Endodermal cell (in vitro differentiated cells): ENCODE measurements around the gene ESR1. TPM values are rescaled to one million over a fixed set of nuclear protein-coding genes. Genes with fewer than 3 reads are reported as not detected.

ENCODE experiments used
- DNase-seq: peaks from one replicate; pipeline ENCODE4 v3.0.0-alpha.2; 2017
- H3K27ac ChIP-seq: 2 replicates; pipeline ENCODE4 v1.5.1; 2013; ENCODE audit warnings: mild to moderate bottlenecking, low read depth, low read length, moderate library complexity
- H3K27me3 ChIP-seq: 2 replicates; pipeline ENCODE4 v1.6.1; 2013; ENCODE audit warnings: mild to moderate bottlenecking, low read length, moderate library complexity; ENCODE audit not compliant: insufficient read depth, control insufficient read depth, poor library complexity, severe bottlenecking
- H3K36me3 ChIP-seq: 2 replicates; pipeline ENCODE4 v1.7.0; 2013; ENCODE audit warnings: mild to moderate bottlenecking, low read length, moderate library complexity; ENCODE audit not compliant: control insufficient read depth, insufficient read depth
- H3K4me1 ChIP-seq: one replicate; pipeline ENCODE4 v1.7.0; 2013; ENCODE audit warnings: low read length; ENCODE audit not compliant: control insufficient read depth, insufficient read depth
- H3K4me3 ChIP-seq: 2 replicates; pipeline ENCODE4 v1.5.1; 2013; ENCODE audit warnings: mild to moderate bottlenecking, low read length, moderate library complexity
- H3K9ac ChIP-seq: 2 replicates; pipeline ENCODE4 v1.6.1; 2013; ENCODE audit warnings: mild to moderate bottlenecking, low read length, moderate library complexity; ENCODE audit not compliant: poor library complexity, severe bottlenecking; ENCODE audit errors: extremely low read depth
- H3K9me3 ChIP-seq: 2 replicates; pipeline ENCODE4 v1.6.1; 2013; ENCODE audit warnings: mild to moderate bottlenecking, low read length, moderate library complexity; ENCODE audit not compliant: control insufficient read depth
- H3K27ac Mint-ChIP-seq: 2 replicates; pipeline ENCODE4 v1.8.0; 2020; ENCODE audit warnings: mixed read lengths
- H3K27me3 Mint-ChIP-seq: 2 replicates; pipeline ENCODE4 v1.8.0; 2021; ENCODE audit warnings: mild to moderate bottlenecking, mixed read lengths; ENCODE audit not compliant: insufficient read depth
- H3K36me3 Mint-ChIP-seq: 2 replicates; pipeline ENCODE4 v1.8.0; 2020; ENCODE audit warnings: low read depth, mixed read lengths
- H3K4me1 Mint-ChIP-seq: 2 replicates; pipeline ENCODE4 v1.8.0; 2020; ENCODE audit warnings: mixed read lengths
- H3K4me3 Mint-ChIP-seq: 2 replicates; pipeline ENCODE4 v1.8.0; 2020; ENCODE audit warnings: mild to moderate bottlenecking, moderate library complexity, mixed read lengths
- H3K9me3 Mint-ChIP-seq: 2 replicates; pipeline ENCODE4 v1.8.0; 2020; ENCODE audit warnings: mild to moderate bottlenecking, mixed read lengths
- WGBS, 2 experiments: methylation state at CpG; one replicate each; pipeline versions ENCODE4 v1.1.5 to v1.1.7; 2013; ENCODE audit warnings: missing lambda C conversion rate in 2 of 2, mixed read lengths in 1 of 2; ENCODE audit not compliant: insufficient coverage in 1 of 2, insufficient read length in 1 of 2; 5-methylcytosine and 5-hydroxymethylcytosine counted together
- total RNA-seq, 2 donors: library from RNA; stranded (reverse); fragmentation: NEBNext Ultra II Directional in 1 of 2; extraction: Animal tissue kit (Norgen Biotek cat#: 25700) in 1 of 2; gene quantifications; 2 replicates in 1 of 2; 3 replicates in 1 of 2; pipeline ENCODE4 v1.2.1, GENCODE V29; 2021
- TF ChIP-seq, protein P1 (sequence below): fragments of 200-600 bp; sonication (generic); conservative IDR thresholded peaks from 2 replicates; pipeline ENCODE4 v1.5.0; 2021; ENCODE audit warnings: antibody characterized with exemption, mild to moderate bottlenecking

The ESR1 gene
- total RNA-seq, 2 donors from 2014 or later: not detected

DNA sequence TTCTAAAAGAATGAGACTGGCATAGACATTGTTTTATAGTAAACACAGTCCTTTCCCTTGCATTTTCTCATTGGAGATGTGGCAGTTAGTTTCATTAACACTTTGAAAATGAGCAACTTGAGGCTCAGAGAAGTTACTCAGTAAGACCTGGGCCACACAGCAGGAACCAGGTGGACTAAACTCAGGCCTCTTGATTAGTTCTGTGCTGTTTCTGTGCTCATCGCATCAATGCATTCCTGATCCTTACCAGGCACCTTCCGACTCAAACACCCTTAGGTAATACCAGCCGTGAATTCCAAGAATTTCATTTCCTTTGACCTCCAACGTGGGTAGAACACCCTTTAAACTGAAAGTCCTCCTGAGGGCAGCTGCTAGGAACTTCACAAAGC lies 362.8 kb downstream of the ESR1 start:
- Mint-ChIP-seq H3K4me1 (no peaks in the 10 kb centered on the region), H3K27ac (no peak overlapping the region), H3K9me3 (no peaks in the 10 kb centered on the region), H3K27me3 (no peaks in the 10 kb centered on the region), H3K36me3 (peaks cover 4% of the 10 kb centered on the region), H3K4me3 (no peak overlapping the region)
- no peak overlapping the region for H3K9ac ChIP-seq
- peaks cover 4% of the 10 kb centered on the region for H3K36me3 ChIP-seq
- TF ChIP-seq, protein P1, sequence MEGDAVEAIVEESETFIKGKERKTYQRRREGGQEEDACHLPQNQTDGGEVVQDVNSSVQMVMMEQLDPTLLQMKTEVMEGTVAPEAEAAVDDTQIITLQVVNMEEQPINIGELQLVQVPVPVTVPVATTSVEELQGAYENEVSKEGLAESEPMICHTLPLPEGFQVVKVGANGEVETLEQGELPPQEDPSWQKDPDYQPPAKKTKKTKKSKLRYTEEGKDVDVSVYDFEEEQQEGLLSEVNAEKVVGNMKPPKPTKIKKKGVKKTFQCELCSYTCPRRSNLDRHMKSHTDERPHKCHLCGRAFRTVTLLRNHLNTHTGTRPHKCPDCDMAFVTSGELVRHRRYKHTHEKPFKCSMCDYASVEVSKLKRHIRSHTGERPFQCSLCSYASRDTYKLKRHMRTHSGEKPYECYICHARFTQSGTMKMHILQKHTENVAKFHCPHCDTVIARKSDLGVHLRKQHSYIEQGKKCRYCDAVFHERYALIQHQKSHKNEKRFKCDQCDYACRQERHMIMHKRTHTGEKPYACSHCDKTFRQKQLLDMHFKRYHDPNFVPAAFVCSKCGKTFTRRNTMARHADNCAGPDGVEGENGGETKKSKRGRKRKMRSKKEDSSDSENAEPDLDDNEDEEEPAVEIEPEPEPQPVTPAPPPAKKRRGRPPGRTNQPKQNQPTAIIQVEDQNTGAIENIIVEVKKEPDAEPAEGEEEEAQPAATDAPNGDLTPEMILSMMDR: no peak
- no peak overlapping the region for H3K4me3 ChIP-seq
- no peak overlapping the region for H3K27ac ChIP-seq
- H3K4me1 ChIP-seq: no peaks in the 10 kb centered on the region
- H3K27me3 ChIP-seq: no peaks in the 10 kb centered on the region
- peaks cover 7% of the 10 kb centered on the region for H3K9me3 ChIP-seq
- DNase-seq: no peak
- 90 to 91% methylated on average over 4 of the region's 4 CpGs for WGBS, 2 experiments

DNA sequence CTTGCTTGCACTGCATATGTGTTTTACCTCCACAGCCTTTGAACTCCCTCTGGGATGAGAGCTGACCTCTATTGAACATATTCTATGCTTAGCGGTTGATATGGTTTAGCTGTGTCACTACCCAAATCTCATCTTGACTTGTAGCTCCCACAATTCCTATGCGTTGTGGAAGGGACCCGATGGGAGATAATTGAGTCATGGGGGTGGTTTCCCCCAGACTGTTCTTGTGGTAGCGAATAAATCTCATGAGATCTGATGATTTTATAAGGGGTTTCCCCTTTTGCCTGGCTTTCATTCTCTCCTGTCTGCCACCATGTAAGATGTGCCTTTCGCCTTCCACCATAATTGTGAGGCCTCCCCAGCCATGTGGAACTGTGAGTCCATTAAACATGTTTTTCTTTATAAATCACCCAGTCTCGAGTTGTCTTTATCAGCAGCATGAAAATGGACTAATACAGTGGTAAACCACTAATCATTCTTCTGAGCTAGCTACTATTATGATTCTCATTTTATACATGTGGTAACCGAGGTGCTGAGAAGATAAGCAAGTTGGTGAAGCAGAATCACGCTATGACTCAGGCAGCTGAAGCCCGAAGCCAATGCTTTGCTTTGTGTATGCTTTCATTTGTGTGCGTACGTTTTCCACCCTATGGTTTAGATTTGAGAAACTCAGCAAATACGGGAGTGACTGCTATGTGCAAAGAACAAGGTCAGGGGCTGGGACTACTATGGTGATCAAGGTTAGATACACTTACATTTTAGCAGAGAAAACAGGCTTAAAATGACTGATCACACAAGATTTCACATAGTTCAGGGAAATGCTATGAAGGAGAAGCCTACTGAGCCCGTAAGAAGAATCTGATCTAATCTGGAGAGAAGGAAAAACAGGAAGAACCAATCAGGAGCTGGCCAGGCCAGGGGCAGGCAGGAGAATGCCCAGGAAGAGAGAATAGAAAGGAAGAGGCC lies 363.5 kb downstream of the ESR1 start:
- no peak overlapping the region for H3K9ac ChIP-seq
- no peak for DNase-seq
- no peak overlapping the region for H3K4me3 Mint-ChIP-seq
- WGBS, 2 experiments: 84 to 91% methylated on average over 11 to 13 of the region's 13 CpGs
- no peak overlapping the region for H3K4me3 ChIP-seq
- H3K36me3 ChIP-seq: peaks cover 4% of the 10 kb centered on the region
- H3K36me3 Mint-ChIP-seq: peaks cover 4% of the 10 kb centered on the region
- no peak overlapping the region for H3K27ac Mint-ChIP-seq
- H3K9me3 ChIP-seq: peaks cover 7% of the 10 kb centered on the region
- H3K27me3 Mint-ChIP-seq: no peaks in the 10 kb centered on the region
- no peaks in the 10 kb centered on the region for H3K27me3 ChIP-seq
- no peak overlapping the region for H3K27ac ChIP-seq
- no peaks in the 10 kb centered on the region for H3K9me3 Mint-ChIP-seq
- no peaks in the 10 kb centered on the region for H3K4me1 ChIP-seq
- TF ChIP-seq, protein P1: no peak
- no peaks in the 10 kb centered on the region for H3K4me1 Mint-ChIP-seq

DNA sequence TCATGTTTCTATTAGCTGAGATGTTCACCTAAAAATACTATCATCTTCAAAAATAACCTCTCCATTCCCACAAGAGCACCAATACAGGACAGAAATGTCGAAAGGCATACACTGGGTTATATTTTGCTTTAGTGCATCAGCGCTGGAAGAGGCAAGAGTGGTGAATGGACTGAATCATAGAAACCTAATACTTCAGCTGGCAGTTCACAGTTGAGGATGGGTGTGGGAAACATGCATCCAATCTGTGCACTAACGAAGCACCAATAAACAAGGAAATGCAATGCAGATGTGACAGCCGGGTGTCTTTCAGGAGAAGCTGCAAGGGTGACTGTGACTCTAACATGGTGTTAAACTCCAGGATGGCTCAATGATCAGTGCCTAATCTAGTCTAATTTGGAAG lies 365.8 kb downstream of the ESR1 start:
- H3K27me3 ChIP-seq: no peaks in the 10 kb centered on the region
- H3K9ac ChIP-seq: no peak overlapping the region
- no peak overlapping the region for H3K4me3 ChIP-seq
- peaks cover 4% of the 10 kb centered on the region for H3K36me3 Mint-ChIP-seq
- H3K27me3 Mint-ChIP-seq: no peaks in the 10 kb centered on the region
- no peak overlapping the region for H3K27ac ChIP-seq
- H3K27ac Mint-ChIP-seq: no peak overlapping the region
- H3K4me1 Mint-ChIP-seq: peaks cover 4% of the 10 kb centered on the region
- H3K9me3 ChIP-seq: peaks cover 7% of the 10 kb centered on the region
- H3K4me3 Mint-ChIP-seq: no peak overlapping the region
- no peaks in the 10 kb centered on the region for H3K4me1 ChIP-seq
- 96% methylated on average over 4 of the region's 4 CpGs for WGBS, 2 experiments
- H3K9me3 Mint-ChIP-seq: no peaks in the 10 kb centered on the region
- TF ChIP-seq, protein P1: no peak
- no peak for DNase-seq
- H3K36me3 ChIP-seq: peaks cover 4% of the 10 kb centered on the region
